C4-2B (cell line): ENCODE measurements around the gene PTPRN2.

ENCODE experiments used
- H3K27ac ChIP-seq: fragments of 450-650 bp; 2 replicates; pipeline ENCODE4 v1.5.1; 2017
- ZFX ChIP-seq: fragments of 450-650 bp; IDR thresholded peaks from 2 replicates; pipeline ENCODE4 v1.6.1; 2017
- TF ChIP-seq, protein P1 (sequence below): fragments of 450-650 bp; conservative IDR thresholded peaks from 2 replicates; pipeline ENCODE4 v1.5.1; 2017; ENCODE audit warnings: mild to moderate bottlenecking

The PTPRN2 gene

DNA sequence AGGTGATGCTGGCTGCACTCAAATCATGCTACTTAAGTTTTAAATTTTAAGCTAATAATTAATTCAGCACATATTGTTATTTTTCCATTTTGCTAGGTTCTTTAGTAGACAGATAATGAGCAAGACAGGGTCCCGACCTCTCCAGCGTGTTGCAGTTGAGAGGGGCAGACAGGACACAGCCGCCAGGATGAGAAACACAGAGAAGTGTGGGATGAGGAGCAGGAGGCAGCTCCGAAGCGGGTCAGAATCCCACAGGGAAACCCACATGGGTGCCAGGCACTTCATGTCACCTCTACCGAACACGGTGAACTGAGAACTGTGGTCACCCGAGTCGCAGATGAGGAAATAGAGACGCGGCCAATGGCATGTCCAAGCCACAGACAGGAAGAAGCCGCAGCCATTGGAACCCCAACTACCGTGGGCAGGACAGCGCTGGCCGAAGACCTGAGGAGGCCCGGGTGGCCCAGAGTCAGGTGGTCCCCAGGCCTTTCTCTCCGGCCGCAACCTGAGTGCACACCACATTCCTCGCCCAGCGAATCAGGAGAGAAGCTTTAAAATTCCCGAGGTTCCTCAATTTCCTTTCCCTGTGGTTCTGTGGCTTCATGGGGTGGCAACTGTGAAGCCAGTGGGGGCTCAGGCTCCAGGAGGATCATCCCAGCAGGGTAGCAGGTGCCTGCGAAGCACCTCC lies 1037.9 kb downstream of the PTPRN2 start:
- H3K27ac ChIP-seq = no peak overlapping the region
- TF ChIP-seq, protein P1, sequence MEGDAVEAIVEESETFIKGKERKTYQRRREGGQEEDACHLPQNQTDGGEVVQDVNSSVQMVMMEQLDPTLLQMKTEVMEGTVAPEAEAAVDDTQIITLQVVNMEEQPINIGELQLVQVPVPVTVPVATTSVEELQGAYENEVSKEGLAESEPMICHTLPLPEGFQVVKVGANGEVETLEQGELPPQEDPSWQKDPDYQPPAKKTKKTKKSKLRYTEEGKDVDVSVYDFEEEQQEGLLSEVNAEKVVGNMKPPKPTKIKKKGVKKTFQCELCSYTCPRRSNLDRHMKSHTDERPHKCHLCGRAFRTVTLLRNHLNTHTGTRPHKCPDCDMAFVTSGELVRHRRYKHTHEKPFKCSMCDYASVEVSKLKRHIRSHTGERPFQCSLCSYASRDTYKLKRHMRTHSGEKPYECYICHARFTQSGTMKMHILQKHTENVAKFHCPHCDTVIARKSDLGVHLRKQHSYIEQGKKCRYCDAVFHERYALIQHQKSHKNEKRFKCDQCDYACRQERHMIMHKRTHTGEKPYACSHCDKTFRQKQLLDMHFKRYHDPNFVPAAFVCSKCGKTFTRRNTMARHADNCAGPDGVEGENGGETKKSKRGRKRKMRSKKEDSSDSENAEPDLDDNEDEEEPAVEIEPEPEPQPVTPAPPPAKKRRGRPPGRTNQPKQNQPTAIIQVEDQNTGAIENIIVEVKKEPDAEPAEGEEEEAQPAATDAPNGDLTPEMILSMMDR = no peak
- no peak for TF ChIP-seq ZFX

DNA sequence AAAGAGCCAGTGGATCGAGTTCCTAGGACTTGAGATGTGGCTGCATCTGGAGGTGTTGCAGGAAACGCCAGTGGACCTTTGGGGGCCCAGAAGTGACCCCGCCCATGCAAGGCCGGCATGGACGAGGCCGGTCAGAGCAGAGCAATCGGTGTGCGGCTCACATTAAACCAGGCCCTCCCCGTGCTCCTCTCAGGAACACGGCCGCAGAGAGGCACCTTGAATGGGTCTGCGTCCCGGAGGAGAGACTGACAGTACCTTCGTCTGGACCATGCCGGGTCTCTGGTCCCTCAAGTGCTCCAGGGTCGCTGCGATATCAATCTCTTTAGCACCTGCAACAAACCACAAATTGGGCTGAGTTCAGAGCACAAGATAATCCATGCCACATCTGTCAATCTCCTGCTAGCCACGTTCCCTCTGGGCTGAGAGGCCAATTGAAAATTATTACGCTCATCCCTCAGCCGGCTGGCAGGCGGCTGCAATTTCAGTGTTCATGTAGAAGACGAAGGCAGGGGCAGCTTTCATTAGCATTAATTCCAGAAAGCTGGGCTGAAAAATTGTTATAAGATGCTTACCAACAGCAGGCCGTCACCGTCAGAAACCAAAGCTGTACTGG lies 1038.8 kb downstream of the PTPRN2 start:
- H3K27ac ChIP-seq = no peak overlapping the region
- TF ChIP-seq, protein P1 = no peak
- no peak for TF ChIP-seq ZFX

DNA sequence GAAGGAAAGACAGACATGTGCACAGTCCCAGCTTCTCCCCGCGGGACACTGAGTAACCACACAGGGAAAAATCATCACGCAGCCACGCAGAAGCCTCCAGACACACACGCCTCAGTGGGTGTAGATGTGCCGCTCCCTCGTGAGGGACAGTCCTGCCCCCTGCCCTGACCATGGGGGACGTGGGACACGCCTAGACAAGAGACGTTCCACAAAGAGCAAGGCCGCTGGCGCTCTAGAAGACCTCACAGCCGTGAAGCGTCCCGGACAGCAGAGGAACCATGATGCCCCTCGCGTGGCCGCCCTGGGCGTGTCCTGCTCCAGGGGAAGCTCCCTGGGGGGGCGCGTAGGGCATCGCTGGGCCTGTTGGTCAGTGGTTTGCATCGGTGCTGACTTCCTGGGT lies 1040.0 kb downstream of the PTPRN2 start:
- H3K27ac ChIP-seq = no peak overlapping the region
- TF ChIP-seq, protein P1 = no peak
- TF ChIP-seq ZFX = no peak

DNA sequence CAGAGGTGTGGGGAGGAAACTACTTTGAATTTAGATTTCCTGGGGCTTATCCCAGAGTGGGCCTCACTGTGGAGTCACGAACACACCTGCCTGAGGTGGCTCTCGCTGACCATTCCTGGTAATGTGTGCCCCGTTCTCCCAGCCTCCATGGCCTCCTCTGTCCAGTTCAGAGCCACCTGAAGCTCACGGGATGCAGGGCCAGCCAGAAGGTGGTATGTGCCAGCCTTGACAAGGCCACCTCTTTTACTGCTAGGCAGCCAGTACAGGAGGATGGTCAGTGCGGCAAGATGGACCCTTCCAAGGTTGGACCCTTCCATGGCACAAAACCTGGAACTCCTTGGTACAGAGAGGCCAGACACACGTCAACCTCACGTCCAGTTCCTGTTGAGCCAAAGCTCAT lies 1040.5 kb downstream of the PTPRN2 start:
- H3K27ac ChIP-seq = no peak overlapping the region
- no peak for TF ChIP-seq ZFX
- TF ChIP-seq, protein P1 = no peak

DNA sequence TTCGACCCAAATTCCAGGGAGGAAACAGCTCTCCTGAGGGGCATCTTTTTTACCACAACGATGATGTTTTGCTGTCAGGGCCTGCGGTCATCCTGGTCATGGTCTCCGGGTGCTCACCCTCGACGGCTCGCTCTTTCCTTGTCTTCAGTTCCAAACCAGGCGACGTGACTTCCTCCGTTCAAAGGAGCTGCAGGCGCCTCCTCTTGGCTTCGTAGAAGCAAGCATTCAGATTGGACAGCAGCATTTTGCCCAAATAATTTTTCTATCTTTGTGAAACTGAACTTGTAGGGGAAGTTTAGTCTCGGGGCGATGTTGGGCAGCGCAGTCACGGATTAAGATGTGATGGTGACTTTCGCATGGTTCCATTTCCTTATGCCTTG lies 1042.0 kb downstream of the PTPRN2 start:
- H3K27ac ChIP-seq = no peak overlapping the region
- TF ChIP-seq ZFX = no peak
- TF ChIP-seq, protein P1 = no peak

DNA sequence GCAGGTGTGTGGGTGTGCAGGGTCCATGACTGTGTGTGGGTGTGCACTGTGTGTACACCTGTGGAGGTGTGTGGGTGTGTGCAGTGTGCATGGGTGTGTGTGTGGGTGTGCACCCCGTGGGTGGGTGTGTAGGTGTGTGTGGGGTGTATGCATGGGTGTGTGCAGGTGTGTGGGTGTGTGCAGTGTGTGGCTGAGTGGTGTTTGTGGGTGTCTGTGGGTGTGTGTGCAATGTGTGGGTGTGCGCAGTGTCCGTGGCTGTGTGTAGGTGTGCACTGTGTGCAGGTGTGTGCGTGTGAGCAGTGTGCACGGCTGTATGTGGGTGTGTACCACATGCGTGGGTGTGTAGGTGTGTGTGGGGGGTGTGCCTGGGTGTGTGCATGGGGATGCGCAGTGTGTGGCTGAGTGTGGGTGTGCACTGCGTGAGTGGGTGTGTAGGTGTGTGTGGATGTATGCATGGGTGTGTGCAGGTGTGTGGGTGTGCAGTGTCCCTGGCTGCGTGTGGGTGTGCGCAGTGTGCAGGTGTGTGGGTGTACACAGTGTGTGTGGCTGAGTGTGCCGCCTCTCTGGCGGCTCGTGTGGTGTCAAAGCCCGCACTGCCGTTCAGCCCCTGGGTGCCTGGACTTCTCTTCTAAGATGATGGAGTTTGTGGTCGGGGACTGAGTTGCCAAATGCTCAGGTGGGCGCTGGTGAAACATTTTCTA lies 1042.5 kb downstream of the PTPRN2 start:
- TF ChIP-seq, protein P1 = no peak
- no peak for TF ChIP-seq ZFX

DNA sequence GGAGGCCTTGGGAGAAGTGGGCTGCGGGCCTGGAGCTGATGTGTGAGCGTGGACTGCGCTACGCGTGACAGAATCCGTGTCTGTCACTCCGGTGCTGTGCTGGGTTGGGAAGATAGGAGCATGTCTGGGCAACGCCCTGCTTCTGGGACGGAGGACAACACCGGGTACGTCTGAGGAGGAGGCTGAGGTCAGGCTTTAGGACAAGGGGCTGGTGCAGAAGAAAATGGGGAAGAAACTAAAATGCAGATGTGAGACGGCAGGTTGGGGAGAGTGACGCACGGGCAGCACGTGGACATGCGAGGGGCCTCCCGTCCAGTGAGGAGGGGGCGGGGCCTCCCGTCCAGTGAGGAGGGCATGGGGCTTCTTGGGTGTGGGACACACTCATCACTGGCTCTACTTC lies 1043.4 kb downstream of the PTPRN2 start:
- no peak overlapping the region for H3K27ac ChIP-seq
- TF ChIP-seq, protein P1 = no peak
- no peak for TF ChIP-seq ZFX

More for the DNA sequence above, 1042.5 kb downstream of the PTPRN2 start:
- no peak overlapping the region for H3K27ac ChIP-seq
